ENCODE measurements around the gene FUT2. TPM values are rescaled to one million over a fixed set of nuclear protein-coding genes. Genes with fewer than 3 reads are reported as not detected.
"Not testable (repeated sequence)": the region's sequence is repeated elsewhere in the genome, so short reads cannot be mapped to it uniquely, and the experiment has no call there.

Gene FUT2
- polyA plus RNA-seq, 4 donors = 64.8 to 201 (median 117) TPM

GRCh38 chr19:48683349-48683748 lies 12.4 kb upstream of the FUT2 start:
- Histone ChIP-seq H3K4me1 (ENCODE audit: control insufficient read depth in 3 of 3, insufficient read depth in 2 of 3, low read depth in 1 of 3, low read length in 2 of 3) (peaks cover 0 to 50% (median 4%) of the 10 kb centered on the region in 3 donors), H3K4me3 (ENCODE audit: low read depth in 1 of 3, low read length in 3 of 3) (peak overlapping the region in 1 of 3 donors; percentile 11), H3K27ac (ENCODE audit: low read depth in 1 of 3, low read length in 2 of 3) (no peak overlapping the region), H3K9me3 (ENCODE audit: control insufficient read depth in 2 of 2, insufficient read depth in 1 of 2, low read depth in 1 of 2, low read length in 1 of 2) (no peaks in the 10 kb centered on the region), H3K36me3 (ENCODE audit: control insufficient read depth in 3 of 3, insufficient read depth in 2 of 3, low read depth in 1 of 3, low read length in 3 of 3) (no peaks in the 10 kb centered on the region), H3K27me3 (ENCODE audit: control insufficient read depth in 3 of 3, insufficient read depth in 3 of 3, low read length in 3 of 3) (no peaks in the 10 kb centered on the region)
- FAIRE-seq = no peak
- peak in 1 of 2 donors; percentile 50 for DNase-seq
- 66 to 95% (median 89%) methylated on average over 11 of the region's 11 CpGs for WGBS, 3 donors

- Histone ChIP-seq H3K4me1 (ENCODE audit: control insufficient read depth in 3 of 3, insufficient read depth in 2 of 3, low read depth in 1 of 3, low read length in 2 of 3) (peaks cover 0 to 49% (median 4%) of the 10 kb centered on the region in 3 donors), H3K27me3 (ENCODE audit: control insufficient read depth in 3 of 3, insufficient read depth in 3 of 3, low read length in 3 of 3) (no peaks in the 10 kb centered on the region), H3K27ac (ENCODE audit: low read depth in 1 of 3, low read length in 2 of 3) (peak overlapping the region in 1 of 3 donors; percentile 43), H3K36me3 (ENCODE audit: control insufficient read depth in 3 of 3, insufficient read depth in 2 of 3, low read depth in 1 of 3, low read length in 3 of 3) (no peaks in the 10 kb centered on the region), H3K4me3 (ENCODE audit: low read depth in 1 of 3, low read length in 3 of 3) (no peak overlapping the region), H3K9me3 (ENCODE audit: control insufficient read depth in 2 of 2, insufficient read depth in 1 of 2, low read depth in 1 of 2, low read length in 1 of 2) (no peaks in the 10 kb centered on the region)
- FAIRE-seq (no peak), DNase-seq (peak; percentile 53 to 56)
- 42 to 67% (median 62%) methylated on average over 9 of the region's 9 CpGs for WGBS, 3 donors
Measured at GRCh38 chr19:48685583-48685982, 10.2 kb upstream of the FUT2 start.

DNA sequence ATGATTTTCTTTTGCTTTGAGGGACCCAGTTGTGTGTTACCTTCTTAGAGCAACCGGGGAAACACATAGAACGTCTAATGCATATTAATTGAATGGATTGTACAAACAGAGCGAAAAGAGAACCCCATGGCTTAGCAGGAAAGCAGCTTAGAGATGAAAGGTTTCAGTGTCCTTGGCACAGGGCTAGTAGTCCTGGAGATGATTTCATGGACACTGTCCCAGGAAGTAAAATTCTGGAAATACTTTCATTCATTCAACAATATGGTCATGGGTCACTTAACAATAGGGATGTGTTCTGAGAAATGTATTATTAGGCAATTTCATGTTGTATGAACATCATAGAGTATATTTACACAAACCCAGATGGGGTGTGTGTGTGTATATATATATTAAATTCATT lies 9.7 kb upstream of the FUT2 start:
- no peak overlapping the region for H3K27ac ChIP-seq (ENCODE audit: low read depth in 1 of 3, low read length in 2 of 3)
- peaks cover 0 to 49% (median 4%) of the 10 kb centered on the region in 3 donors for H3K4me1 ChIP-seq (ENCODE audit: control insufficient read depth in 3 of 3, insufficient read depth in 2 of 3, low read depth in 1 of 3, low read length in 2 of 3)
- H3K4me3 ChIP-seq (ENCODE audit: low read depth in 1 of 3, low read length in 3 of 3) = no peak overlapping the region
- H3K9me3 ChIP-seq (ENCODE audit: control insufficient read depth in 2 of 2, insufficient read depth in 1 of 2, low read depth in 1 of 2, low read length in 1 of 2) = no peaks in the 10 kb centered on the region
- WGBS, 3 donors = 74 to 95% (median 86%) methylated on average over 3 of the region's 3 CpGs
- no peak for FAIRE-seq
- no peak for DNase-seq
- no peaks in the 10 kb centered on the region for H3K27me3 ChIP-seq (ENCODE audit: control insufficient read depth in 3 of 3, insufficient read depth in 3 of 3, low read length in 3 of 3)
- H3K36me3 ChIP-seq (ENCODE audit: control insufficient read depth in 3 of 3, insufficient read depth in 2 of 3, low read depth in 1 of 3, low read length in 3 of 3) = no peaks in the 10 kb centered on the region

DNA sequence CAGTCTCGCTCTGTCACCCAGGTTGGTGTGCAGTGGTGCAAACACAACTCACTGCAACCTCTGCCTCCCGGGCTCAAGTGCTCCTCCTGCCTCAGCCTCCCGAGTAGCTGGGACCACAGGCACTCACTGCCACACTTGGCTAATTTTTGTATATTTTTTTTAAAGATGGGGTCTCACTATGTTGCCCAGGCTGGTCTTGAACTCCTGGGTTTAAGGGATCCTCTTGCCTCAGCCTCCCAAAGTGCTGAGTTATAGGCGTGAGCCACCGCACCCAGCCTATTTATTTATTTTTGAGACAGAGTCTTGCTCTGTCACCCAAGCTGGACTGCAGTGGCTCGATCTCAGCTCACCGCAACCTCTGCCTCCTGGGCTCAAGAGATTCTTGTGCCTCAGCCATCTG lies 9.1 kb upstream of the FUT2 start:
- 92 to 97% (median 94%) methylated on average over 7 of the region's 7 CpGs for WGBS, 3 donors

DNA sequence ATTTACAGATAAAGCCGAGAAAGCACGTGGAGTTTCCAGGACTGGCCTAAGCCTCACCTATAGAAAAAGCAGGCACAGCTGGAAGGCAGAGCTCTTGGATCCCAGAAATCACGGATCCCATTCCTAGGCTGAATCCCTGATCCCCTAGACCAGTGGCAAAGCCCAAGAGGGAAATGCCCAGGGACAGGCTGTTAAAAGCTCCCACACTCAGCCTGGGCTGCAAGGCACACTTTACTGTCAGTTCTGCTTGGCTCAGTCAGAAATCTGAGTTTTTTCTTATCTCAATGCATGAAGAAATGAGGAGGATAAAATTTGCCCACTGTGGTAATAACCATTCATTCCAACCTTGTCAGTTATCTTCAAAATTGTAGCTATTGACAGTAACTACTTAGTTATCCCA lies 8.0 kb upstream of the FUT2 start:
- Histone ChIP-seq H3K4me3 (ENCODE audit: low read depth in 1 of 3, low read length in 3 of 3) (no peak overlapping the region), H3K4me1 (ENCODE audit: control insufficient read depth in 3 of 3, insufficient read depth in 2 of 3, low read depth in 1 of 3, low read length in 2 of 3) (peaks cover 0 to 49% (median 4%) of the 10 kb centered on the region in 3 donors)
- no peak for FAIRE-seq

More for the DNA sequence above, 9.1 kb upstream of the FUT2 start:
- H3K9me3 ChIP-seq (ENCODE audit: control insufficient read depth in 2 of 2, insufficient read depth in 1 of 2, low read depth in 1 of 2, low read length in 1 of 2); H3K4me3 ChIP-seq (ENCODE audit: low read depth in 1 of 3, low read length in 3 of 3); H3K27me3 ChIP-seq (ENCODE audit: control insufficient read depth in 3 of 3, insufficient read depth in 3 of 3, low read length in 3 of 3); H3K36me3 ChIP-seq (ENCODE audit: control insufficient read depth in 3 of 3, insufficient read depth in 2 of 3, low read depth in 1 of 3, low read length in 3 of 3); DNase-seq; FAIRE-seq: not testable (repeated sequence)
- Histone ChIP-seq H3K4me1 (ENCODE audit: control insufficient read depth in 3 of 3, insufficient read depth in 2 of 3, low read depth in 1 of 3, low read length in 2 of 3) (peaks cover 0 to 49% (median 4%) of the 10 kb centered on the region in 3 donors), H3K27ac (ENCODE audit: low read depth in 1 of 3, low read length in 2 of 3) (peak overlapping the region in 1 of 3 donors; percentile 71)

DNA sequence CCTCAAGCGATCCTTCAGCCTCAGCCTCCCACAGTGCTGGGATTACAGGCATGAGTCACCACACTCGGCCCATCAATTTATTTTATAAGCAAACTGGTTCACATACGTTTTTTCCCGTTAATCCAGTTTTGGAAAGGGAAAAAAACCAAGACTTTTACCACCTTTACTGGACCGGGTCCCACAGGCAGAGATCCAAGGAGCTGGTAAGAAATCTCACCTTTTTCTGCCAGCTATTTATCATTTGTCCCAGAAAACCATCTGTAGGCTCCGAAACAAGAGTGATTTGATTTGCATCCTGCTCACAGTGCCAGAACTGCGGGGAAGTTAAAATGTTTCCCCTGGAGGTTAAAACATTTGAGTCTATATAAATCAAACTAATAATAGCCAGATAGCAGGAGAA lies 6.3 kb upstream of the FUT2 start:
- 64 to 72% (median 72%) methylated on average over 7 of the region's 7 CpGs for WGBS, 3 donors
- peaks cover 0 to 10% of the 10 kb centered on the region in 2 donors for H3K9me3 ChIP-seq (ENCODE audit: control insufficient read depth in 2 of 2, insufficient read depth in 1 of 2, low read depth in 1 of 2, low read length in 1 of 2)

More for the DNA sequence above, 8.0 kb upstream of the FUT2 start:
- Histone ChIP-seq H3K27ac (ENCODE audit: low read depth in 1 of 3, low read length in 2 of 3) (peak overlapping the region in 1 of 3 donors; percentile 71), H3K27me3 (ENCODE audit: control insufficient read depth in 3 of 3, insufficient read depth in 3 of 3, low read length in 3 of 3) (no peaks in the 10 kb centered on the region), H3K9me3 (ENCODE audit: control insufficient read depth in 2 of 2, insufficient read depth in 1 of 2, low read depth in 1 of 2, low read length in 1 of 2) (no peaks in the 10 kb centered on the region), H3K36me3 (ENCODE audit: control insufficient read depth in 3 of 3, insufficient read depth in 2 of 3, low read depth in 1 of 3, low read length in 3 of 3) (no peaks in the 10 kb centered on the region)
- DNase-seq = peak; percentile 37 to 67
- 16 to 62% (median 45%) methylated on average over 3 of the region's 3 CpGs for WGBS, 3 donors

DNA sequence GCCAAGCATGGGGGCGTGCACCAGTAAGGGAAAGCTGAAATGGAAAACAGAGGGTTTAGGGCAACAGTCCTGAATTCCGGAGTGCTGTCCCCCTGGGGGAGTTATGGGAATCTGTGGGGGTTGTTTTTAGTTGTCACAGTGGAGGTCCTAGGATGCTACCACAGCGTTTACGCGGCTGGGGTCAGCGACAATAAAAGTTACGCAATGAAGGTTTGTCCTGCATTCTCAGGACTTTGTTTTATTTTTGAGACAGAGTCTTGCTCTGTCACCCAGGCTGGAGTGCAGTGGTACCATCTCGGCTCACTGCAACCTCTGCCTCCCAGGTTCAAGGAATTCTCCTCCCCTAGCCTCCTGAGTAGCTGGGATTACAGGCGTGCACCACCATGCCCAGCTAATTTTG lies 2.1 kb upstream of the FUT2 start:
- not testable (repeated sequence) for H3K4me3 ChIP-seq (ENCODE audit: low read depth in 1 of 3, low read length in 3 of 3); FAIRE-seq; DNase-seq; H3K27me3 ChIP-seq (ENCODE audit: control insufficient read depth in 3 of 3, insufficient read depth in 3 of 3, low read length in 3 of 3); H3K27ac ChIP-seq (ENCODE audit: low read depth in 1 of 3, low read length in 2 of 3)
- Histone ChIP-seq H3K36me3 (ENCODE audit: control insufficient read depth in 3 of 3, insufficient read depth in 2 of 3, low read depth in 1 of 3, low read length in 3 of 3) (peaks cover 0 to 13% (median 0%) of the 10 kb centered on the region in 3 donors), H3K4me1 (ENCODE audit: control insufficient read depth in 3 of 3, insufficient read depth in 2 of 3, low read depth in 1 of 3, low read length in 2 of 3) (peaks cover 0 to 22% (median 0%) of the 10 kb centered on the region in 3 donors), H3K9me3 (ENCODE audit: control insufficient read depth in 2 of 2, insufficient read depth in 1 of 2, low read depth in 1 of 2, low read length in 1 of 2) (peaks cover 0 to 10% of the 10 kb centered on the region in 2 donors)
- 84 to 95% (median 93%) methylated on average over 9 of the region's 9 CpGs for WGBS, 3 donors

More for the DNA sequence above, 6.3 kb upstream of the FUT2 start:
- FAIRE-seq = no peak
- no peak overlapping the region for H3K27ac ChIP-seq (ENCODE audit: low read depth in 1 of 3, low read length in 2 of 3)
- H3K4me1 ChIP-seq (ENCODE audit: control insufficient read depth in 3 of 3, insufficient read depth in 2 of 3, low read depth in 1 of 3, low read length in 2 of 3) = peaks cover 0 to 37% (median 4%) of the 10 kb centered on the region in 3 donors
- no peaks in the 10 kb centered on the region for H3K36me3 ChIP-seq (ENCODE audit: control insufficient read depth in 3 of 3, insufficient read depth in 2 of 3, low read depth in 1 of 3, low read length in 3 of 3)
- no peak overlapping the region for H3K4me3 ChIP-seq (ENCODE audit: low read depth in 1 of 3, low read length in 3 of 3)
- no peak for DNase-seq
- H3K27me3 ChIP-seq (ENCODE audit: control insufficient read depth in 3 of 3, insufficient read depth in 3 of 3, low read length in 3 of 3) = no peaks in the 10 kb centered on the region

GRCh38 chr19:48696353-48697010 lies 711 bp downstream of the FUT2 start:
- Histone ChIP-seq H3K9me3 (ENCODE audit: control insufficient read depth in 2 of 2, insufficient read depth in 1 of 2, low read depth in 1 of 2, low read length in 1 of 2) (peaks cover 0 to 10% of the 10 kb centered on the region in 2 donors), H3K4me3 (ENCODE audit: low read depth in 1 of 3, low read length in 3 of 3) (peak overlapping the region; percentile 54 to 96 (median 60)), H3K27ac (ENCODE audit: low read depth in 1 of 3, low read length in 2 of 3) (peak overlapping the region; percentile 80 to 97 (median 91)), H3K27me3 (ENCODE audit: control insufficient read depth in 3 of 3, insufficient read depth in 3 of 3, low read length in 3 of 3) (peaks cover 0 to 8% (median 0%) of the 10 kb centered on the region in 3 donors), H3K36me3 (ENCODE audit: control insufficient read depth in 3 of 3, insufficient read depth in 2 of 3, low read depth in 1 of 3, low read length in 3 of 3) (peaks cover 0 to 30% (median 0%) of the 10 kb centered on the region in 3 donors), H3K4me1 (ENCODE audit: control insufficient read depth in 3 of 3, insufficient read depth in 2 of 3, low read depth in 1 of 3, low read length in 2 of 3) (peaks cover 0 to 19% (median 0%) of the 10 kb centered on the region in 3 donors)
- FAIRE-seq (no peak), DNase-seq (peak; percentile 53 to 76)
- 3 to 9% (median 6%) methylated on average over 34 of the region's 34 CpGs for WGBS, 3 donors

All from small intestine (tissue), 7 donors.